ENCODE data around the gene YWHAH. TPM values are rescaled to one million over a fixed set of nuclear protein-coding genes. Genes with fewer than 3 reads are reported as not detected.

YWHAH gene
- total and polyA plus RNA-seq, 2 donors (not counting 1 experiment from before 2014, with no cell fraction given), result 32.6 to 51.1 TPM

DNA sequence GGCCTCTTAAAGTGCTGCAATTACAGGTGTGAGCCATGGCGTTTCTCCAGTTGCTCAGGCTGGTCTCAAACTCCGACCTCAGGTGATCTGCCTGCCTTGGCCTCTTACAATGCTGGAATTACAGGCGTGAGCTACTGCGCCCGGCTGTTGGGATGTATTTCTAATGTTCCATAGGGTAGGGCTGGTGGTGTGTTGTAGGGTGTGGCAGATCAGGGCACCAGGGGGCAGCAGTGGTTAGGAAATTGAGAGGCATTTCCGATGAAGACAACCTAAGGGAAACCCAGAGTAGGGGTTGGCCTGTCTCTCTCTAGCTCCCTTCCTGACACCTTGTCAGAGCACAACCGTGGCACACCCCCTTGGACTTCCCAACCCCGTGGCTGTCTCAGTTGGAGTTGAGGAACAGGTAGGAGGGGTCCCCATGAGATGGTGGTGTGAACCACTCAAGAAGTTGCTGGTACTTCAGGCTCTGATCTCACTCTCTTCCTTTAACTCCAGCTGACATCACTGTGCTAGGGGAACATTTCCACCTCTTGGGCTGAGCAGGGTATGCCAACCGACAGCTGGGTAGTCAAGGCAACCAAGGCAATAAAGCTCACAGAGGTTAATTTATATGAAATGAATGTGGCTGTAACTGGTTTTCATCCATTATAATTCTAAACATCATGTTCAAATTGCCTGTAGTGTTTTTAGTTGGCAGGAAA, 33.0 kb downstream of the YWHAH start:
- peaks cover 12% of the 10 kb centered on the region for H3K4me1 Mint-ChIP-seq
- peak; percentile 83 for ATAC-seq (ENCODE audit: low read depth)
- TF ChIP-seq, protein P1, sequence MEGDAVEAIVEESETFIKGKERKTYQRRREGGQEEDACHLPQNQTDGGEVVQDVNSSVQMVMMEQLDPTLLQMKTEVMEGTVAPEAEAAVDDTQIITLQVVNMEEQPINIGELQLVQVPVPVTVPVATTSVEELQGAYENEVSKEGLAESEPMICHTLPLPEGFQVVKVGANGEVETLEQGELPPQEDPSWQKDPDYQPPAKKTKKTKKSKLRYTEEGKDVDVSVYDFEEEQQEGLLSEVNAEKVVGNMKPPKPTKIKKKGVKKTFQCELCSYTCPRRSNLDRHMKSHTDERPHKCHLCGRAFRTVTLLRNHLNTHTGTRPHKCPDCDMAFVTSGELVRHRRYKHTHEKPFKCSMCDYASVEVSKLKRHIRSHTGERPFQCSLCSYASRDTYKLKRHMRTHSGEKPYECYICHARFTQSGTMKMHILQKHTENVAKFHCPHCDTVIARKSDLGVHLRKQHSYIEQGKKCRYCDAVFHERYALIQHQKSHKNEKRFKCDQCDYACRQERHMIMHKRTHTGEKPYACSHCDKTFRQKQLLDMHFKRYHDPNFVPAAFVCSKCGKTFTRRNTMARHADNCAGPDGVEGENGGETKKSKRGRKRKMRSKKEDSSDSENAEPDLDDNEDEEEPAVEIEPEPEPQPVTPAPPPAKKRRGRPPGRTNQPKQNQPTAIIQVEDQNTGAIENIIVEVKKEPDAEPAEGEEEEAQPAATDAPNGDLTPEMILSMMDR (IDR thresholded peaks at IDR 0.05), result peak; percentile 77
- TF ChIP-seq EZH2 (IDR thresholded peaks at IDR 0.05; ENCODE audit: borderline replicate concordance, insufficient read depth, low read depth, low read length, poor library complexity, severe bottlenecking), result no peak
- no peak overlapping the region for H3K4me3 ChIP-seq (ENCODE audit: control extremely low read depth in 1 of 5, extremely low read depth in 1 of 5, insufficient read depth in 1 of 5, low read depth in 2 of 5, low read length in 4 of 5)
- DNase-seq, result peak; percentile 76
- no peak overlapping the region for H3K27ac ChIP-seq (ENCODE audit: low read length in 2 of 2)
- H3K27ac Mint-ChIP-seq, result no peak overlapping the region
- H3K9ac ChIP-seq (ENCODE audit: low read length), result no peak overlapping the region
- H3K9me3 ChIP-seq (ENCODE audit: control extremely low read depth in 1 of 3, control insufficient read depth in 2 of 3, insufficient read depth in 1 of 3, low read length in 2 of 3), result no peaks in the 10 kb centered on the region
- H3K4me3 Mint-ChIP-seq, result no peak overlapping the region
- H4K20me1 ChIP-seq (ENCODE audit: control insufficient read depth, insufficient read depth, low read length, poor library complexity, severe bottlenecking), result no peaks in the 10 kb centered on the region
- 29% methylated on average over 5 of the region's 9 CpGs for WGBS (ENCODE audit: insufficient coverage)
- H3K27me3 ChIP-seq (replicated peaks in 1 of 4; ENCODE audit: control extremely low read depth in 1 of 4, control insufficient read depth in 3 of 4, insufficient read depth in 4 of 4, low read length in 3 of 4), result no peaks in the 10 kb centered on the region
- H2AFZ ChIP-seq (ENCODE audit: insufficient read depth, low read depth, low read length, poor library complexity, severe bottlenecking), result peak overlapping the region; percentile 17
- H3K9me3 Mint-ChIP-seq (ENCODE audit: insufficient read depth), result no peaks in the 10 kb centered on the region
- intact Hi-C loops (cut with micrococcal nuclease), result loop anchor here (1.0 kb wide), 3 partner anchors 104 to 289 kb away; no protein-coding TSS in a partner anchor
- H3K4me2 ChIP-seq (replicated peaks; ENCODE audit: low read depth, low read length, poor library complexity, severe bottlenecking), result no peak overlapping the region
- H3K79me2 ChIP-seq (ENCODE audit: control insufficient read depth, insufficient read depth, low read length), result no peaks in the 10 kb centered on the region
- no peaks in the 10 kb centered on the region for H3K36me3 ChIP-seq (replicated peaks in 1 of 2; ENCODE audit: control extremely low read depth in 1 of 2, control insufficient read depth in 1 of 2, extremely low read depth in 1 of 2, insufficient read depth in 2 of 2, low read length in 1 of 2)
- peaks cover 7 to 13% of the 10 kb centered on the region in 2 donors for H3K4me1 ChIP-seq (ENCODE audit: control insufficient read depth in 2 of 2, insufficient read depth in 2 of 2, low read length in 2 of 2)
- no peaks in the 10 kb centered on the region for H3K27me3 Mint-ChIP-seq
- ChIA-PET POLR2A (interaction anchor here (1.1 kb wide), 1 partner anchor 498 kb away, joined by 3 read pairs; no protein-coding TSS in a partner anchor), CTCF (interaction anchor here (0.6 to 4.7 kb wide), 20 partner anchors 9 to 1232 kb away, joined by 3 to 27 read pairs (median 4); partner anchors contain the start of gene FBXO7)

DNA sequence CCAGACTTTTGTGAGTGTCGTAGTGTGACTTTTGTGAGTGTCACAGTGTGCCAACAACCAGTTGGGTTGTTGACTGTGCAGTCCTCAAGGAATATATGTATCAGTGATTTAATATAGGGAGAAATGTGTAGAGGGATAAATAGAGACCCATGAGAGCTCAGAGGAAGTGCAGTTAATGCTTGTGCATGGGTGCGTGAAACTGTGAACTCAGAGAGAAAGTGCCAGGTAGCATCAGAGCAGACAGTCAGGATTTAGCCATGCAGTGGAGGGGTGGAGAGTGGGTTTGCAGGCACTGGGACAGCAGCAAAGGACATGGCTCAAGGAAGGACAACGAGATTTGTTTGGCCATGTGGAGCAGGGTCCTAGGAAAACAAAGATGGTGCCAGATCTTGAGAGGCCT, 33.6 kb downstream of the YWHAH start:
- H3K4me2 ChIP-seq (replicated peaks; ENCODE audit: low read depth, low read length, poor library complexity, severe bottlenecking), result no peak overlapping the region
- TF ChIP-seq, protein P1 (IDR thresholded peaks at IDR 0.05), result no peak
- no peak for TF ChIP-seq EZH2 (IDR thresholded peaks at IDR 0.05; ENCODE audit: borderline replicate concordance, insufficient read depth, low read depth, low read length, poor library complexity, severe bottlenecking)
- no peak overlapping the region for H3K27ac ChIP-seq (ENCODE audit: low read length in 2 of 2)
- CTCF ChIA-PET, result interaction anchor here (0.6 to 4.7 kb wide), 20 partner anchors 8 to 1232 kb away, joined by 3 to 27 read pairs (median 4); partner anchors contain the start of gene FBXO7
- no peak overlapping the region for H2AFZ ChIP-seq (ENCODE audit: insufficient read depth, low read depth, low read length, poor library complexity, severe bottlenecking)
- no peaks in the 10 kb centered on the region for H3K9me3 Mint-ChIP-seq (ENCODE audit: insufficient read depth)
- intact Hi-C loops (cut with micrococcal nuclease), result loop anchor here (1.0 kb wide), 3 partner anchors 103 to 288 kb away; no protein-coding TSS in a partner anchor
- DNase-seq, result no peak
- H3K9me3 ChIP-seq (ENCODE audit: control extremely low read depth in 1 of 3, control insufficient read depth in 2 of 3, insufficient read depth in 1 of 3, low read length in 2 of 3), result no peaks in the 10 kb centered on the region
- H3K27me3 Mint-ChIP-seq, result no peaks in the 10 kb centered on the region
- no peaks in the 10 kb centered on the region for H3K27me3 ChIP-seq (replicated peaks in 1 of 4; ENCODE audit: control extremely low read depth in 1 of 4, control insufficient read depth in 3 of 4, insufficient read depth in 4 of 4, low read length in 3 of 4)
- no peak overlapping the region for H3K9ac ChIP-seq (ENCODE audit: low read length)
- H3K36me3 ChIP-seq (replicated peaks in 1 of 2; ENCODE audit: control extremely low read depth in 1 of 2, control insufficient read depth in 1 of 2, extremely low read depth in 1 of 2, insufficient read depth in 2 of 2, low read length in 1 of 2), result no peaks in the 10 kb centered on the region
- peaks cover 7 to 13% of the 10 kb centered on the region in 2 donors for H3K4me1 ChIP-seq (ENCODE audit: control insufficient read depth in 2 of 2, insufficient read depth in 2 of 2, low read length in 2 of 2)
- H3K4me3 Mint-ChIP-seq, result no peak overlapping the region
- 73% methylated on average over 3 of the region's 3 CpGs for WGBS (ENCODE audit: insufficient coverage)
- no peak for ATAC-seq (ENCODE audit: low read depth)
- no peak overlapping the region for H3K4me3 ChIP-seq (ENCODE audit: control extremely low read depth in 1 of 5, extremely low read depth in 1 of 5, insufficient read depth in 1 of 5, low read depth in 2 of 5, low read length in 4 of 5)
- POLR2A ChIA-PET, result interaction anchor here (1.1 kb wide), 1 partner anchor 497 kb away, joined by 3 read pairs; no protein-coding TSS in a partner anchor
- no peaks in the 10 kb centered on the region for H3K79me2 ChIP-seq (ENCODE audit: control insufficient read depth, insufficient read depth, low read length)
- H4K20me1 ChIP-seq (ENCODE audit: control insufficient read depth, insufficient read depth, low read length, poor library complexity, severe bottlenecking), result no peaks in the 10 kb centered on the region
- H3K4me1 Mint-ChIP-seq, result peaks cover 12% of the 10 kb centered on the region
- H3K27ac Mint-ChIP-seq, result no peak overlapping the region
